Natural killer cell treated with Interleukin-12 subunit alpha and Interleukin-12 subunit beta and Interleukin-15 and Interleukin-18, amount 100 ng/mL, for 72 hours (primary cell): Measurements from ENCODE around the gene TENT4A. TPM values are rescaled to one million over a fixed set of nuclear protein-coding genes. Genes with fewer than 3 reads are reported as not detected.
A peak's percentile ranks its signal among the peaks of the same experiment; 100 is the strongest.
"Not testable (repeated sequence)": the region's sequence is repeated elsewhere in the genome, so short reads cannot be mapped to it uniquely, and the experiment has no call there.

Experiments
- ATAC-seq, 2 donors: fragments of 150-1000 bp; cut with Tn5 transposase in 1 of 2; sonication (Bioruptor Pico), chemical (Tn5 transposase) in 1 of 2; 2 replicates each; pipeline ENCODE4 v1.10.0; 2021
- DNase-seq: peaks from one replicate; pipeline ENCODE4 v3.0.0; 2022; ENCODE audit warnings: low spot score
- H3K27ac Mint-ChIP-seq, 2 donors: 1 replicate in 1 of 2; 2 replicates in 1 of 2; pipeline ENCODE4 v1.8.0; 2022; ENCODE audit warnings: mixed read lengths in 2 of 2, mild to moderate bottlenecking in 1 of 2, moderate library complexity in 1 of 2
- H3K27me3 Mint-ChIP-seq, 2 donors: 1 replicate in 1 of 2; 2 replicates in 1 of 2; pipeline ENCODE4 v1.8.0; 2022; ENCODE audit warnings: mixed read lengths in 2 of 2
- H3K36me3 Mint-ChIP-seq: one replicate; pipeline ENCODE4 v1.8.0; 2022; ENCODE audit warnings: mixed read lengths
- H3K4me1 Mint-ChIP-seq, 2 donors: 1 replicate in 1 of 2; 2 replicates in 1 of 2; pipeline ENCODE4 v1.8.0; 2022; ENCODE audit warnings: low read depth in 2 of 2, mixed read lengths in 2 of 2, mild to moderate bottlenecking in 1 of 2
- H3K4me3 Mint-ChIP-seq: one replicate; pipeline ENCODE4 v1.8.0; 2022; ENCODE audit warnings: mixed read lengths
- H3K9me3 Mint-ChIP-seq: 2 replicates; pipeline ENCODE4 v1.8.0; 2022; ENCODE audit warnings: mixed read lengths
- total RNA-seq, 2 donors: library from RNA; stranded (reverse); gene quantifications; one replicate each; pipeline ENCODE4 v1.2.3, GENCODE V29; 2022

Gene TENT4A
- total RNA-seq, result 10 to 100 TPM; 37.8 to 69.9 TPM

GRCh38 chr5:6713274-6714225, at the start of gene TENT4A:
TSS of gene TENT4A (plus strand) at chr5:6713432. CDS start at chr5:6713984, 552 bp downstream.
- no peak for DNase-seq
- Mint-ChIP-seq H3K9me3 (no peaks in the 10 kb centered on the region), H3K4me1 (peaks cover 46 to 47% of the 10 kb centered on the region in 2 donors), H3K4me3 (peak within 1 kb of the TSS; percentile 82), H3K27ac (peak within 1 kb of the TSS; percentile 87 to 89), H3K36me3 (no peaks in the 10 kb centered on the region), H3K27me3 (peaks cover 0 to 8% of the 10 kb centered on the region in 2 donors)
- ATAC-seq, result peak; percentile 52 to 70

GRCh38 chr5:6666762-6667161, 46.5 kb upstream of the TENT4A start:
- Mint-ChIP-seq H3K36me3 (peaks cover 8% of the 10 kb centered on the region), H3K9me3 (no peaks in the 10 kb centered on the region), H3K27ac (no peak overlapping the region), H3K4me1 (no peaks in the 10 kb centered on the region), H3K4me3 (no peak overlapping the region), H3K27me3 (no peaks in the 10 kb centered on the region)
- ATAC-seq (no peak), DNase-seq (no peak)

GRCh38 chr5:6667648-6668047, 45.6 kb upstream of the TENT4A start:
- H3K4me3 Mint-ChIP-seq, result no peak overlapping the region
- peaks cover 6% of the 10 kb centered on the region for H3K36me3 Mint-ChIP-seq
- ATAC-seq (no peak), DNase-seq (no peak)
- no peak overlapping the region for H3K27ac Mint-ChIP-seq
- H3K27me3 Mint-ChIP-seq, result no peaks in the 10 kb centered on the region
- H3K4me1 Mint-ChIP-seq, result no peaks in the 10 kb centered on the region
- H3K9me3 Mint-ChIP-seq, result no peaks in the 10 kb centered on the region

GRCh38 chr5:6668717-6669116, 44.5 kb upstream of the TENT4A start:
- H3K9me3 Mint-ChIP-seq, H3K4me3 Mint-ChIP-seq, H3K27me3 Mint-ChIP-seq, ATAC-seq, DNase-seq, H3K4me1 Mint-ChIP-seq, H3K27ac Mint-ChIP-seq, H3K36me3 Mint-ChIP-seq: not testable (repeated sequence)

- H3K27ac Mint-ChIP-seq, result no peak overlapping the region
- no peak for ATAC-seq
- peaks cover 0 to 3% of the 10 kb centered on the region in 2 donors for H3K27me3 Mint-ChIP-seq
- H3K4me1 Mint-ChIP-seq, result no peaks in the 10 kb centered on the region
- no peak overlapping the region for H3K4me3 Mint-ChIP-seq
- peaks cover 3% of the 10 kb centered on the region for H3K9me3 Mint-ChIP-seq
- peaks cover 4% of the 10 kb centered on the region for H3K36me3 Mint-ChIP-seq
- no peak for DNase-seq
Measured at GRCh38 chr5:6673031-6673430, 40.2 kb upstream of the TENT4A start.

GRCh38 chr5:6673963-6674362, 39.3 kb upstream of the TENT4A start:
- H3K36me3 Mint-ChIP-seq, result peaks cover 4% of the 10 kb centered on the region
- H3K27me3 Mint-ChIP-seq, result peaks cover 0 to 5% of the 10 kb centered on the region in 2 donors
- H3K27ac Mint-ChIP-seq, result no peak overlapping the region
- ATAC-seq (no peak), DNase-seq (no peak)
- no peak overlapping the region for H3K4me3 Mint-ChIP-seq
- peaks cover 3% of the 10 kb centered on the region for H3K9me3 Mint-ChIP-seq
- H3K4me1 Mint-ChIP-seq, result no peaks in the 10 kb centered on the region

- no peak overlapping the region for H3K27ac Mint-ChIP-seq
- no peak for DNase-seq
Measured at GRCh38 chr5:6674421-6674820, 38.8 kb upstream of the TENT4A start.

GRCh38 chr5:6674886-6675285, 38.3 kb upstream of the TENT4A start:
- Mint-ChIP-seq H3K27ac (no peak overlapping the region), H3K36me3 (peaks cover 4% of the 10 kb centered on the region), H3K4me3 (no peak overlapping the region), H3K27me3 (peaks cover 0 to 5% of the 10 kb centered on the region in 2 donors), H3K9me3 (peaks cover 3% of the 10 kb centered on the region), H3K4me1 (no peaks in the 10 kb centered on the region)
- no peak for ATAC-seq
- no peak for DNase-seq

More at GRCh38 chr5:6674421-6674820, 38.8 kb upstream of the TENT4A start:
- Mint-ChIP-seq H3K4me3 (no peak overlapping the region), H3K4me1 (no peaks in the 10 kb centered on the region), H3K36me3 (peaks cover 4% of the 10 kb centered on the region), H3K9me3 (peaks cover 3% of the 10 kb centered on the region), H3K27me3 (peaks cover 0 to 5% of the 10 kb centered on the region in 2 donors)
- no peak for ATAC-seq

- DNase-seq (no peak), ATAC-seq (no peak)
- Mint-ChIP-seq H3K9me3 (peaks cover 3% of the 10 kb centered on the region), H3K36me3 (no peaks in the 10 kb centered on the region), H3K27ac (no peak overlapping the region), H3K4me3 (no peak overlapping the region), H3K4me1 (no peaks in the 10 kb centered on the region), H3K27me3 (peaks cover 0 to 5% of the 10 kb centered on the region in 2 donors)
Measured at GRCh38 chr5:6675784-6676491, 37.3 kb upstream of the TENT4A start.

- no peaks in the 10 kb centered on the region for H3K36me3 Mint-ChIP-seq
- H3K4me1 Mint-ChIP-seq, result peaks cover 0 to 3% of the 10 kb centered on the region in 2 donors
- peaks cover 3% of the 10 kb centered on the region for H3K9me3 Mint-ChIP-seq
- no peak for DNase-seq
- no peak for ATAC-seq
- H3K27me3 Mint-ChIP-seq, result peaks cover 5 to 8% of the 10 kb centered on the region in 2 donors
- no peak overlapping the region for H3K27ac Mint-ChIP-seq
- no peak overlapping the region for H3K4me3 Mint-ChIP-seq
Measured at GRCh38 chr5:6676702-6677101, 36.5 kb upstream of the TENT4A start.

GRCh38 chr5:6678385-6678784, 34.8 kb upstream of the TENT4A start:
- peaks cover 3% of the 10 kb centered on the region for H3K9me3 Mint-ChIP-seq
- peaks cover 0 to 6% of the 10 kb centered on the region in 2 donors for H3K4me1 Mint-ChIP-seq
- ATAC-seq (no peak), DNase-seq (no peak)
- no peak overlapping the region for H3K4me3 Mint-ChIP-seq
- H3K36me3 Mint-ChIP-seq, result no peaks in the 10 kb centered on the region
- no peak overlapping the region for H3K27ac Mint-ChIP-seq
- peaks cover 8% of the 10 kb centered on the region in 2 donors for H3K27me3 Mint-ChIP-seq

- Mint-ChIP-seq H3K27ac (no peak overlapping the region), H3K4me3 (no peak overlapping the region), H3K36me3 (no peaks in the 10 kb centered on the region), H3K27me3 (peaks cover 15 to 16% of the 10 kb centered on the region in 2 donors), H3K4me1 (peaks cover 0 to 6% of the 10 kb centered on the region in 2 donors), H3K9me3 (peaks cover 3% of the 10 kb centered on the region)
- no peak for ATAC-seq
- no peak for DNase-seq
Measured at GRCh38 chr5:6680922-6681321, 32.3 kb upstream of the TENT4A start.

- peaks cover under 1% of the 10 kb centered on the region for H3K9me3 Mint-ChIP-seq
Measured at GRCh38 chr5:6681682-6682081, 31.6 kb upstream of the TENT4A start.

GRCh38 chr5:6682239-6682638, 31.0 kb upstream of the TENT4A start:
- H3K9me3 Mint-ChIP-seq, result no peaks in the 10 kb centered on the region
- no peaks in the 10 kb centered on the region for H3K36me3 Mint-ChIP-seq
- peaks cover 13 to 19% of the 10 kb centered on the region in 2 donors for H3K27me3 Mint-ChIP-seq
- peaks cover 0 to 7% of the 10 kb centered on the region in 2 donors for H3K4me1 Mint-ChIP-seq
- ATAC-seq (no peak), DNase-seq (no peak)
- no peak overlapping the region for H3K4me3 Mint-ChIP-seq
- no peak overlapping the region for H3K27ac Mint-ChIP-seq

More at GRCh38 chr5:6681682-6682081, 31.6 kb upstream of the TENT4A start:
- H3K4me1 Mint-ChIP-seq, result peaks cover 0 to 6% of the 10 kb centered on the region in 2 donors
- no peak overlapping the region for H3K27ac Mint-ChIP-seq
- DNase-seq, result no peak
- peaks cover 14 to 17% of the 10 kb centered on the region in 2 donors for H3K27me3 Mint-ChIP-seq
- ATAC-seq, result no peak
- no peak overlapping the region for H3K4me3 Mint-ChIP-seq
- no peaks in the 10 kb centered on the region for H3K36me3 Mint-ChIP-seq
